GM19467 (cell line): Measurements from ENCODE around the gene ZNF311.

Experiments
- ATAC-seq: cut with Tn5 transposase; IDR thresholded peaks from one replicate; pipeline ENCODE4 v1.9.1; 2021; ENCODE audit warnings: mild to moderate bottlenecking, moderate library complexity; ENCODE audit not compliant: unreplicated experiment

ZNF311 gene

GRCh38 chr6:29005183-29005885, at the start of gene ZNF311:
TSS of gene ZNF311 (minus strand) at chr6:29005315. CDS start at chr6:29003954, 1,361 bp downstream.
- ATAC-seq: no peak

- ATAC-seq: no peak
Measured at GRCh38 chr6:29051680-29052079, 46.6 kb upstream of the ZNF311 start.

- ATAC-seq: no peak
Measured at GRCh38 chr6:29045075-29045474, 40.0 kb upstream of the ZNF311 start, which contains the start of gene OR2W1. TSS of gene OR2W1 (minus strand) at chr6:29045175. CDS start at chr6:29045175, 0 bp downstream.

DNA sequence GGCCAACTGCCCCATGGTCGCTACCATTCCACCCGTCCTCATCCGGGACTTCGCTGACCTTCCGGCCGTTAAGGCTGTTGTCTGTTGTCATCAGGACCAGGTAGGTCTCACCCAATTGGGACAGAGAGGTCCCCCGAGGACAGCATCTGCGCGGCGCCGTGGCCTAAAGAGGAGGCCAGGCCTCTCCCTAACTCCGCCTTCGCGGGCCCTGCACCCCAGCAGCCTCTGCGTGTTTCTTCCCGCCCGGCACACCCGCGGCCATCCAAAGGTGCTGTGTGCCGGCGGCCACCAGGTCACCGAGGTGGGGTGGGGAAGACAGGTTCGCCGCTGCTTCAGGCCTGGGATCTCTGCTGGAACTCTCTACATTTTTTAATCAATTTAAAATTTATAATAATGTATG, 30.8 kb upstream of the ZNF311 start:
- ATAC-seq: no peak

DNA sequence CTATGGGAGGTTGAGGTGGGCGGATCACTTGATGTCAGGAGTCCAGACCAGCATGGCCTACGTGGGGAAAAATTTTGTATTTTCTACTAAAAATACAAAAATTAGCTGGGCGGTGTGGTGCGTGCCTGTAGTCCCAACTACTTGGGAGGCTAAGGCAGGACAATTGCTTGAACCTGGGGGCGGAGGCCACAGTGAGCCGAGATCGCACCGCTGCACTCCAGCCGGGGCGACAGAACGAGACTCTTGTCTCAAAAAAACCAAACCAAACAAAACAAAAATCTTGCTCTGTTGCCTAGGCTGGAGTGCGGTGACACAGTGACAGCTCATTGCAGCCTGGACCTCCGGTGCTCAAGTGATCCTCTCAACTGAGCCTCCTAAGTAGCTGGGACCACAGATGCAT, 23.7 kb upstream of the ZNF311 start:
- no peak for ATAC-seq

GRCh38 chr6:29025927-29026585, 20.9 kb upstream of the ZNF311 start:
- ATAC-seq: no peak

DNA sequence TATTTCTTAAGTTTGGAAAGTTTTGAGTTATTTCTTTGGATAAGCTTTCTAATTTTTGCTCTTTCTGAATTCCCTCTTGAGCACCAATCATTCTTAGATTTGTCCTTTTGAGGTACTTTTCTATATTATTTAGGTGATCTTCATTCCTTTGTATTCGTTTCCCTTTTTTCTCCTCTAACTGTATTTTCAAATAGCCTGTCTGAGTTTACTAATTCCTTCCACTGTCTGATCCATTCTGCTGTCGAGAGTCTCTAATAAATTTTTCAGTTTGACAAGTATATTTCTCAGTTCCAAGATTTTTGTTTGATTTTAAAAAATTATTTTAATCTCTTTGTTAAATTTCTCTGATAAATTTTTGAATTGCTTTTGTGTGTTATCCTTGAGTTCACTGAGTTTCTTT, 16.3 kb upstream of the ZNF311 start:
- no peak for ATAC-seq

DNA sequence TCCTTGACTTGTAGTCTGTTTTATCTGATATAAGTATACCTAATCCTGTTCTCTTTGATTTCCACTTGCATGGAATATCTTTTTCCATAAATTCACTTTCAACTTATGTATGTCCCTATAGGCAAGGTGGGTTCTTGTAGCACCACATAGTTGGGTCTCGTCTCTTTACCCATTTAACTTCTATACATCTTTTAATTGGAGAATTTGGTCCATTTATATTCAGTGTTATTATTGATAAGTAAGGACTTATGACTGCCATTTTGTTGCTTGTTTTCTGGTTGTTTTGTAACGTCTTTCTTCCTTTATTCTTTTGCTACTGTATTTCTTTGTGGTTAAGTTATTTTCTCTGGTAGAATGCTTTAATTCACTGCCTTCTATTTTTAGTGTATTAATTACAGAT, 14.5 kb upstream of the ZNF311 start:
- no peak for ATAC-seq

- no peak for ATAC-seq
Measured at GRCh38 chr6:29017428-29017802, 12.3 kb upstream of the ZNF311 start.

DNA sequence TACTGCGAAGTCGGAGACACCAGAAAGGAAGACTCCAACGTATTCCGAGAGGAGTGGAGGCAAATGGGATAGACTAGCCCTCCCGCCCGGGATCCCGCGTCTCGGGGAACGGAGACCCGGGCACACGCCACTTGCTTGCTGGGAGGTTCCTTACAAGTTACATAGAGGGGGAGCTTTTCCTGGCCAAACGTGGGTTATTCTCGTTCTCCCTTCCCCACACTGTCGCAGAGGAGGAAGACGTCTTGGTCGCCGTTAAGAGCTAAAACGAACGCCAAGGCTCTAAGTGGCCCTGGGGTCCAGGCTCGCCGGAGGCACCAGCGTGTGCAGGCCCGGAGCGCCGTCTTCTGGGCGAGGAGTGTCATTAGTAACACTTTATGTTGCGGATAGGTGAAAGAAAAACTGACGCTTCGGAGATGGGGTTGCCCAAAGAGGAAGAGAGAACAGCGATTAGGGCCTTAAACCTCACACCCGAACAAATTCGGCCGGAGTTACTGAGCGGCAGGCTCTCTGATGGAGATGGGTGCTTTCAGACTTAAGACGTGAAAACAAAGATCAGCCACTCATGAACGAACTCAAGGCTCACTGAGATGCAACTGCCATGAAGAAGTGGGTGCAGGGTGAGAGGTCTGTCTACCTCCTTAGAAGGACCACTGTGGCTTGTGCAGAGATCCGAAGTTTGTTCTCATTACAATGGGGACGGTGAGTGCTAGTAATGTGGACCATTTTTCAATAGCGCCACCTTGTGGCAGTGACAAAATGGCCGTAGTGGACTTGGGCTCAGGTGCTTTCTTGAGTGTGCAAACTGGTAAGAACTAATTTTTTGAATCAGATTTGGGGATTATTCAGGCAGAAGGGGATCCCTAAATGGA, 11.7 kb upstream of the ZNF311 start:
- ATAC-seq: peak; percentile 81

DNA sequence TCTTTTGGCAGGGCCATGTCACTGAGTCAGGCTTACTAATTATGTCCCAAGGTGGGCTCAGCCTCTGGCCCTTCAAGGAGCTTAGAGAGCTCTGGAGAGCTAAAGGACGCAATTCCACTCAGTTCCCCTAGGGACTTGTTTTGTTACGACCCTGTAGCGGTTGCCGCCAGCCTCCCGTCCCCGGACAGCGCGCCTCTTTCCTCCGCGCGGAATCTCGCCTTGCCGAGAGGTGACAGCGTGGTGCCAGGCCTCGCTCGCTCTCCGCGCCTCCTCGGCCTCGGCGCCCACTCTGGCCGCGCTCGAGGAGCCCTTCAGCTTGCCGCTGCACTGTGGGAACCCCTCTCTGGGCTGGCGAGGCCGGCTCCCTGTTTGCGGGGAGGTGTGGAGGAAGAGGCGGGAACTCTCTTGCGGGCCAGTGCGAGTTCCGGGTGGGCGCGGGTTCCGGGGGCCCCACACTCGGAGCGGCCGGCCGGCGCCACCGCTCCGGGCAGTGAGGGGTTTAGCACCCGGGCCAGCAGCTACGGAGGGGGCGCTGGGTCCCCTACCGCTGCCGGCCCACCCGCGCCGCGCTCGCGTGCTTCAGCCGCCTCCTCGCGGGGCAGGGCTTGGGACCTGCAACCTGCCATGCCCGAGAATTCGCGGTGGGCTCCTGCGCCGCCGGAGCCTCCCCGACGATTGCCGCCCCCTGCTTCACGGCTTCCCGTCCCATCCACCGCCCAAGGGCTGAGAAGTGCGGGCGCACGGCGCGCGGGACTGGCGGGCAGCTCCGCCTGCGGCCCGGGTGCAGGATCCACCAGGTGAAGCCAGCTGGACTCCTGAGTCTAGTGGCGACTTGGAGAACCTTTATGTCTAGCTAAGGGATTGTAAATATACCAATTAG, 9.9 kb upstream of the ZNF311 start:
- ATAC-seq: no peak

- no peak for ATAC-seq
Measured at GRCh38 chr6:29011276-29011734, 6.2 kb upstream of the ZNF311 start.

DNA sequence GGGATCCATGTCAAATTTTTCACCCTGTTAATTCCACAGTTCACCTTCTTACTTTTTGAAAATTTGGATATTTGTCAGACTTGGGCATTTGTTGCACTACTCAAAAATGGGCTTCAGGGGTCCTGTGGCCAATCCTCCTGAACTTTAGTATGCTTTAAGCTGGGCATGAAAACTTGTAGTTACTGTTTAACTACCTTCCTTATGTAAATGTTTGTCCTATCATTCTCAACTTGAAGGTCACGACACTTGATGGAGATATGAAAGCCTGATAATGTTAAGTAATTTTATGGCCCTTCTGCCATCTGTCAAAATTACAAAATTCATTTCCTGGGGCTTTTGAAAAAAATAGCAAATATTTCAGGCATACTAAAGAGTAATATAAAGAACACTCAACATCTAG, 4.2 kb upstream of the ZNF311 start:
- no peak for ATAC-seq

DNA sequence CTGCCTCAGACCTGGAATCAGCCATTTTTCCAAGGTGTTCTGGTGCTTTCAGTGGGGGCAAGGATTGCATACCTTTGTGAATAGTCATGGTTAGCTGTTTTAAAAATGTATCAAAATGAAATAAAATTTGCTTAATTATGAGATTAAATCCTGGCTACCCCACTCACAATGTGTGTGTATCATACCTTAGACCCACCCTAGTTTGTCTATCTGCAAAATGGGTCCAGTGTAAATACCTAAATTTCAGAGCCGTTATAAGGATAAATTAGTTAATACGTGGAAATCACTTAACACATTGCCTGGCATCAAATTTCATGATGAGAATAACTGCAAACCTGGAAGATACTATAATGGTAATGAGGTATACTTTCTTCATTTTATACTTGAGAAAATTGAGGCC, 3.0 kb upstream of the ZNF311 start:
- ATAC-seq: no peak

DNA sequence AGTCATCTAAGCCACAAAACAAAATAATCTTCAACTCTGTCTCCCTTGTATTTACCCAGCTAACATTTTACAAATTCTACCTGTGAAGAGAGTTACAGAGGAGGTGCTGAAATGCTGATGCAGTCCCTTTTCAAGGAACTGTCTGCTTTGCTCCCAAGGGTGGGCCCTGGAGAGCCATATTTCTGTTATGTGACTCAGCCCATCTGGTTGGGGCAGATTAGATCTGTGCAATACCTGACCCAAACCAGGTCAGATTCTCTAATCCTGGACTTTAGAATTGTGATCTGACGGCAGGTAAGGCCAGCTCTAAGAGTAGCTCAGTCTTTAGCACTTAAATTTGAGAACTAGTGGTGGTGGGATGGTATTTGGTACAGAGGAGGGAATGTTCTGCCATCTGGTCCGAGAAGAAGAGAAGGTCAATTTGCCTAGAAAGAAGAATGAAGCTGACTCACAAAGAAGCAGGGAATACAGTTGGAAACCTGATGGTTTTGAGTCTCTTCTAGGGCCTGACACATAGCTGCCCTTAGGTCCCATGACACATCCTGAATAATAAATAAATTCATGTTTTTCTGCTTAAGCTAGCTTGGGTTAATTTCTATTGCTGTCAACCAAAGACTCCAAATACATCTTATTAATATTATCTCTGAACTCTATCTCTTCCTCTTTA, 8.1 kb downstream of the ZNF311 start:
- ATAC-seq: no peak

DNA sequence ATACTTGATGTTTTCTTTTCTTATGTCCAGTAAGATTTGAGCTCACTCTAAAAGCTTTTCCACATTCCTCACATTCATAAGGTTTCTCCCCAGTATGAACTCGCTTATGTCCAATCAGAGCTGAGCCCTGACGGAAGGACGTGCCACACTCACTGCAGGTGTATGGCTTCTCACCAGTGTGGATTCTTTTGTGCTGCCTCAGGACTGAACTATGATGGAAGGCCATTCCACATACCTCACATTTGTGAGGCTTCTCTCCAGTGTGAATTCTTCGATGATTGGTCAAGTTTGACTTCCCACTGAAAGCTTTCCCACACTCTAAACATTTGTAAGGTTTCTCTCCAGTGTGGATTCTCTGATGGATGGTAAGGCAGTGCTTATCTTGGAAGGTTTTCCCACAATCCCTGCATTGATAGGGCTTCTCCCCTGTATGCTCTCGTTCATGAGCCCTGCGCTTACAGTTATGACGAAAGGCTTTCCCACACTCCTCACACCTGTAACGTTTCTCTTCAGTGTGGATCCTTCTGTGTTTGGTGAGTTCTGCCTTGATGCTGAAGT, 9.9 kb downstream of the ZNF311 start:
- no peak for ATAC-seq

DNA sequence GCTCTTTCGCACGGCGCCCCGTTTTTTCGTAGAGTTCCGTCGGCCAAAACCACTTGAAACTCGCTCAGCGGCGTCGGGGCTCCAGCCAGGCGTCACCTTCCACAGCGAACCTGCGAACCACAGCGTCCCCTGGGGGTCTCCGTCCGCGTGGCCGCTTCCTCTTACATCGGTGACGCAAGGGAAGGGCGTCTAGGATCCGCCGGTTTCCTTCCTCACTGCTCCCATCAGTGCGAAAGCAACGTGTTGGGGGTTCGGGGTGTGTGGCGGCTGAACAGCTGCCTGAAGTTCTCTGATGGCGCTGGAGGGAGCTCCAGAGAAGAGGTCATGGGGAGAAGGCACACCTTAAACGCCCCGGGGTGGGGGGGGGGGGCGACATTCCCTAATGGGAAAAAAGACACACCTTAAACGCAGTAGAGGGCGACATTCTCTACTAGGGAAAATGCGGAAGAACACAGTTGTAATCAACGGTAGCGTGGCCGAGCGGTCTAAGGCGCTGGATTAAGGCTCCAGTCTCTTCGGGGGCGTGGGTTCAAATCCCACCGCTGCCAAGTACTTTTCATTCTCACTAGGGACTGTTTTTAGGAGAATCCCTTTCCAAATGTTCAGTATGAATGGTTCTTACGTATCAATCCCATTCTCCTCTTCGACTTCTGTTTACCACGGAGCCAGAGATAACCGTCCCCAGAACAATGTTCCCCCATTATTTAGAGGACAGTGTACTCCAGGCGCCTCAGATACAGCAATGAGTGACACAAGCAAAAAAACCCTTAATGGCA, 16.4 kb downstream of the ZNF311 start:
- no peak for ATAC-seq

- no peak for ATAC-seq
Measured at GRCh38 chr6:28985462-28986164, 19.5 kb downstream of the ZNF311 start.
